Ishikawa (cell line): Measurements from ENCODE around the gene APBA2.

Experiments
- CEBPB ChIP-seq: IDR thresholded peaks from 2 replicates; pipeline ENCODE4 v1.6.1; 2012
- CREB1 ChIP-seq: IDR thresholded peaks from 2 replicates; pipeline ENCODE4 v1.6.1; 2012; ENCODE audit warnings: low read depth
- EGR1 ChIP-seq: IDR thresholded peaks from 2 replicates; pipeline ENCODE4 v1.6.1; 2012
- EP300 ChIP-seq: IDR thresholded peaks from 2 replicates; pipeline ENCODE4 v1.6.1; 2012; ENCODE audit warnings: borderline replicate concordance
- FOXM1 ChIP-seq: IDR thresholded peaks from 2 replicates; pipeline ENCODE4 v1.6.1; 2012; ENCODE audit warnings: low read depth, borderline replicate concordance
- MAX ChIP-seq: IDR thresholded peaks from 2 replicates; pipeline ENCODE4 v1.6.1; 2012
- NFIC ChIP-seq: IDR thresholded peaks from 2 replicates; pipeline ENCODE4 v1.6.1; 2012
- TCF12 ChIP-seq: IDR thresholded peaks from 2 replicates; pipeline ENCODE4 v1.6.1; 2012; ENCODE audit warnings: low read depth
- TEAD4 ChIP-seq: IDR thresholded peaks from 2 replicates; pipeline ENCODE4 v1.6.1; 2012
- TF ChIP-seq, protein P1 (sequence below): IDR thresholded peaks from 2 replicates; pipeline ENCODE4 v1.6.1; 2012; ENCODE audit warnings: low read depth, mild to moderate bottlenecking

- TF ChIP-seq CEBPB (no peak), EP300 (no peak), TCF12 (no peak), CREB1 (no peak), NFIC (no peak), FOXM1 (no peak), EGR1 (no peak), MAX (no peak), TEAD4 (no peak)
- TF ChIP-seq, protein P1, sequence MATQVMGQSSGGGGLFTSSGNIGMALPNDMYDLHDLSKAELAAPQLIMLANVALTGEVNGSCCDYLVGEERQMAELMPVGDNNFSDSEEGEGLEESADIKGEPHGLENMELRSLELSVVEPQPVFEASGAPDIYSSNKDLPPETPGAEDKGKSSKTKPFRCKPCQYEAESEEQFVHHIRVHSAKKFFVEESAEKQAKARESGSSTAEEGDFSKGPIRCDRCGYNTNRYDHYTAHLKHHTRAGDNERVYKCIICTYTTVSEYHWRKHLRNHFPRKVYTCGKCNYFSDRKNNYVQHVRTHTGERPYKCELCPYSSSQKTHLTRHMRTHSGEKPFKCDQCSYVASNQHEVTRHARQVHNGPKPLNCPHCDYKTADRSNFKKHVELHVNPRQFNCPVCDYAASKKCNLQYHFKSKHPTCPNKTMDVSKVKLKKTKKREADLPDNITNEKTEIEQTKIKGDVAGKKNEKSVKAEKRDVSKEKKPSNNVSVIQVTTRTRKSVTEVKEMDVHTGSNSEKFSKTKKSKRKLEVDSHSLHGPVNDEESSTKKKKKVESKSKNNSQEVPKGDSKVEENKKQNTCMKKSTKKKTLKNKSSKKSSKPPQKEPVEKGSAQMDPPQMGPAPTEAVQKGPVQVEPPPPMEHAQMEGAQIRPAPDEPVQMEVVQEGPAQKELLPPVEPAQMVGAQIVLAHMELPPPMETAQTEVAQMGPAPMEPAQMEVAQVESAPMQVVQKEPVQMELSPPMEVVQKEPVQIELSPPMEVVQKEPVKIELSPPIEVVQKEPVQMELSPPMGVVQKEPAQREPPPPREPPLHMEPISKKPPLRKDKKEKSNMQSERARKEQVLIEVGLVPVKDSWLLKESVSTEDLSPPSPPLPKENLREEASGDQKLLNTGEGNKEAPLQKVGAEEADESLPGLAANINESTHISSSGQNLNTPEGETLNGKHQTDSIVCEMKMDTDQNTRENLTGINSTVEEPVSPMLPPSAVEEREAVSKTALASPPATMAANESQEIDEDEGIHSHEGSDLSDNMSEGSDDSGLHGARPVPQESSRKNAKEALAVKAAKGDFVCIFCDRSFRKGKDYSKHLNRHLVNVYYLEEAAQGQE = no peak
Measured at GRCh38 chr15:28993051-28993719, 107.4 kb downstream of the APBA2 start.
